PC-9 (cell line): ENCODE data around the gene ALK. TPM values are rescaled to one million over a fixed set of nuclear protein-coding genes. Genes with fewer than 3 reads are reported as not detected.

ENCODE experiments used
- BruUV-seq: library from RNA; stranded (reverse); fragments of 400-500 nt; replicated peaks from 2 replicates; lab custom pipeline; 2021; lab: Mats Ljungman, UMichigan
- CTCF ChIA-PET: fragments of 300-600 bp; sonication (Branson Sonifier 250); formaldehyde crosslinking; loops from one replicate; lab custom pipeline; 2022; ENCODE audit warnings: antibody characterized with exemption; lab: Charles Lee
- POLR2A ChIA-PET: fragments of 300-600 bp; sonication (Branson Sonifier 250); formaldehyde crosslinking; loops from one replicate; lab custom pipeline; 2022; ENCODE audit warnings: antibody characterized with exemption; ENCODE audit not compliant: unreplicated experiment; lab: Charles Lee
- DNase-seq, 2 experiments: peaks; one replicate each; pipeline versions ENCODE4 v3.0.0 to v3.0.0-alpha.2; 2015 to 2022; ENCODE audit warnings: mixed read lengths in 1 of 2
- H2AFZ ChIP-seq: fragments of 200-600 bp; sonication (generic); 2 replicates; pipeline ENCODE4 v1.8.1; 2017; ENCODE audit warnings: antibody characterized with exemption
- H3F3A ChIP-seq: fragments of 200-600 bp; sonication (generic); 2 replicates; pipeline ENCODE4 v1.8.1; 2017; ENCODE audit warnings: antibody characterized with exemption, mild to moderate bottlenecking, low read depth; ENCODE audit not compliant: insufficient read depth
- H3K27ac ChIP-seq: fragments of 200-600 bp; sonication (generic); 2 replicates; pipeline ENCODE4 v1.6.1; 2016; ENCODE audit warnings: mixed run types
- H3K27me3 ChIP-seq: fragments of 200-600 bp; sonication (generic); 2 replicates; pipeline ENCODE4 v1.6.1; 2016; ENCODE audit warnings: low read depth, mixed run types; ENCODE audit not compliant: insufficient read depth
- H3K36me3 ChIP-seq: fragments of 200-600 bp; sonication (generic); 2 replicates; pipeline ENCODE4 v1.6.1; 2016; ENCODE audit warnings: low read depth, mixed run types
- H3K4me1 ChIP-seq: fragments of 200-600 bp; sonication (generic); replicated peaks from 2 replicates; pipeline ENCODE4 v1.6.1; 2016; ENCODE audit warnings: mixed run types; ENCODE audit not compliant: insufficient read depth
- H3K4me2 ChIP-seq: fragments of 200-600 bp; sonication (generic); 2 replicates; pipeline ENCODE4 v1.6.1; 2017; ENCODE audit warnings: mixed run types
- H3K4me3 ChIP-seq: fragments of 200-600 bp; sonication (generic); 2 replicates; pipeline ENCODE4 v1.6.1; 2016; ENCODE audit warnings: mixed run types
- H3K79me2 ChIP-seq: fragments of 200-600 bp; sonication (generic); 2 replicates; pipeline ENCODE4 v1.6.1; 2017; ENCODE audit warnings: low read depth, mixed run types
- H3K9me2 ChIP-seq: fragments of 200-600 bp; sonication (generic); 2 replicates; pipeline ENCODE4 v1.8.1; 2017; ENCODE audit warnings: mild to moderate bottlenecking; ENCODE audit not compliant: insufficient read depth
- H3K9me3 ChIP-seq: fragments of 200-600 bp; sonication (generic); 2 replicates; pipeline ENCODE4 v1.8.1; 2016; ENCODE audit warnings: low read depth; ENCODE audit not compliant: insufficient read depth
- H4K20me1 ChIP-seq: fragments of 200-600 bp; sonication (generic); 2 replicates; pipeline ENCODE4 v1.8.1; 2017; ENCODE audit not compliant: insufficient read depth
- EZH2 ChIP-seq: fragments of 200-600 bp; sonication (generic); IDR thresholded peaks from 2 replicates; pipeline ENCODE4 v1.8.0; 2017; ENCODE audit warnings: antibody characterized with exemption, low read depth
- intact Hi-C: fragments of 100-400 bp; cut with micrococcal nuclease; formaldehyde crosslinking; loops from one replicate; pipeline ENCODE4 v1.10.0; 2022; ENCODE audit not compliant: unreplicated experiment
- total RNA-seq: library from RNA; stranded (reverse); gene quantifications from 2 replicates; pipeline ENCODE4 v1.2.3, GENCODE V29; 2021
- TF ChIP-seq, protein P1 (sequence below): fragments of 200-600 bp; sonication (generic); conservative IDR thresholded peaks from 2 replicates; pipeline ENCODE4 v1.6.1; 2017; ENCODE audit warnings: mixed run types, antibody characterized with exemption, mild to moderate bottlenecking, moderate library complexity

The ALK gene
- total RNA-seq, 1 experiment from 2014 or later: not detected

- no TSS peak for BruUV-seq
- no peak overlapping the region for H2AFZ ChIP-seq
- no peak overlapping the region for H3K27ac ChIP-seq
- ChIA-PET CTCF (no interaction called here), POLR2A (no interaction called here)
- TF ChIP-seq, protein P1, sequence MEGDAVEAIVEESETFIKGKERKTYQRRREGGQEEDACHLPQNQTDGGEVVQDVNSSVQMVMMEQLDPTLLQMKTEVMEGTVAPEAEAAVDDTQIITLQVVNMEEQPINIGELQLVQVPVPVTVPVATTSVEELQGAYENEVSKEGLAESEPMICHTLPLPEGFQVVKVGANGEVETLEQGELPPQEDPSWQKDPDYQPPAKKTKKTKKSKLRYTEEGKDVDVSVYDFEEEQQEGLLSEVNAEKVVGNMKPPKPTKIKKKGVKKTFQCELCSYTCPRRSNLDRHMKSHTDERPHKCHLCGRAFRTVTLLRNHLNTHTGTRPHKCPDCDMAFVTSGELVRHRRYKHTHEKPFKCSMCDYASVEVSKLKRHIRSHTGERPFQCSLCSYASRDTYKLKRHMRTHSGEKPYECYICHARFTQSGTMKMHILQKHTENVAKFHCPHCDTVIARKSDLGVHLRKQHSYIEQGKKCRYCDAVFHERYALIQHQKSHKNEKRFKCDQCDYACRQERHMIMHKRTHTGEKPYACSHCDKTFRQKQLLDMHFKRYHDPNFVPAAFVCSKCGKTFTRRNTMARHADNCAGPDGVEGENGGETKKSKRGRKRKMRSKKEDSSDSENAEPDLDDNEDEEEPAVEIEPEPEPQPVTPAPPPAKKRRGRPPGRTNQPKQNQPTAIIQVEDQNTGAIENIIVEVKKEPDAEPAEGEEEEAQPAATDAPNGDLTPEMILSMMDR: no peak
- TF ChIP-seq EZH2: no peak
- no peaks in the 10 kb centered on the region for H3K9me3 ChIP-seq
- intact Hi-C loops: no loop called here
- H3K4me1 ChIP-seq: no peaks in the 10 kb centered on the region
- no peaks in the 10 kb centered on the region for H3F3A ChIP-seq
- H4K20me1 ChIP-seq: no peaks in the 10 kb centered on the region
- no peak for DNase-seq
- no peaks in the 10 kb centered on the region for H3K9me2 ChIP-seq
- H3K4me2 ChIP-seq: no peak overlapping the region
- peaks cover 61% of the 10 kb centered on the region for H3K27me3 ChIP-seq
- H3K79me2 ChIP-seq: no peaks in the 10 kb centered on the region
- H3K36me3 ChIP-seq: no peaks in the 10 kb centered on the region
- no peak overlapping the region for H3K4me3 ChIP-seq
Measured at GRCh38 chr2:29392774-29393173, 528.6 kb downstream of the ALK start.

DNA sequence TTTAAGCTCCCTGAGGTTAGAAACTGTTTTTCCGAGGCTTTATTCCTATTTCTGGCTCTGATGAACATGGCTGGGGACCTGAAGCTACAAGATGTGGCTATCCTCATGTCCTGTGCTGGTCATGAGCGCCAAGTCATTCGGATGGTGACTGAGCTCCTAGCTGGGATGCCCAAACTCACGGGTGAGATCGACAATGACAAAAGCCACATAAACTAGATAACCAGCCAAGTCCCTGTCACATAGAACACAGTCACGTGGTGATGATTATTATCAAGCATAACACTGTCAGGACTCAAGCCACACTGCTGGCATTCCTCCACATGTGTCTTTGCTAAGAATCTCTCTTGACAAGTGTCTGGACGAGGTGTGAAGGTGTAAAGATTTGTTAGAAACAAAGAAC lies 531.2 kb downstream of the ALK start:
- no peaks in the 10 kb centered on the region for H3K4me1 ChIP-seq
- BruUV-seq: no TSS peak
- no peaks in the 10 kb centered on the region for H3K79me2 ChIP-seq
- H3K9me3 ChIP-seq: no peaks in the 10 kb centered on the region
- ChIA-PET CTCF (no interaction called here), POLR2A (no interaction called here)
- no peak overlapping the region for H2AFZ ChIP-seq
- no peak for DNase-seq
- peaks cover 73% of the 10 kb centered on the region for H3K27me3 ChIP-seq
- TF ChIP-seq, protein P1: no peak
- no peak for TF ChIP-seq EZH2
- intact Hi-C loops: no loop called here
- H3F3A ChIP-seq: no peaks in the 10 kb centered on the region
- no peak overlapping the region for H3K4me2 ChIP-seq
- no peaks in the 10 kb centered on the region for H3K9me2 ChIP-seq
- no peaks in the 10 kb centered on the region for H3K36me3 ChIP-seq
- H4K20me1 ChIP-seq: no peaks in the 10 kb centered on the region
- no peak overlapping the region for H3K27ac ChIP-seq
- H3K4me3 ChIP-seq: no peak overlapping the region

DNA sequence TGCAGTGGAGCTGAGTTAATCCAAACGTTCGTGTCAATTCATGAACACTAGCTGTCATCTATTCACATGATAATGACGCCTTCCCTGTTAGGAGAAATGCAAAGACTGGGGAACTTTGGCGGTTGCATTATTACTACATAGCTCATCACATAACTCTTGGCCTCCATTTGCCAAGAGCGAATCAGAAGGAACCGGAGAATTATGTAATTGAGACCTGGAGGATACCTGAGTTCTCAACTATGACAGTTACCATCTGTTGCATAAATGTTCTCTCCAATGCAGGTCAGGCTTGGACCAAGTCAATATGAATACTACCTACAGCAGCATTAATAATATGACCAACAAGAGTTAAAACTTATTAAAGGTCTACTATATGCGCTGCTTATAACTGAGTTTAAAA lies 531.7 kb downstream of the ALK start:
- no peaks in the 10 kb centered on the region for H4K20me1 ChIP-seq
- H2AFZ ChIP-seq: no peak overlapping the region
- no peak overlapping the region for H3K4me3 ChIP-seq
- no TSS peak for BruUV-seq
- no peaks in the 10 kb centered on the region for H3F3A ChIP-seq
- no peaks in the 10 kb centered on the region for H3K9me3 ChIP-seq
- no peak for DNase-seq
- H3K9me2 ChIP-seq: no peaks in the 10 kb centered on the region
- no peak for TF ChIP-seq EZH2
- TF ChIP-seq, protein P1: no peak
- no peaks in the 10 kb centered on the region for H3K36me3 ChIP-seq
- H3K4me1 ChIP-seq: no peaks in the 10 kb centered on the region
- H3K4me2 ChIP-seq: no peak overlapping the region
- peaks cover 78% of the 10 kb centered on the region for H3K27me3 ChIP-seq
- H3K27ac ChIP-seq: no peak overlapping the region
- intact Hi-C loops: no loop called here
- ChIA-PET CTCF (no interaction called here), POLR2A (no interaction called here)
- no peaks in the 10 kb centered on the region for H3K79me2 ChIP-seq
